ENCODE data around the gene THAP12. TPM values are rescaled to one million over a fixed set of nuclear protein-coding genes. Genes with fewer than 3 reads are reported as not detected.

THAP12 gene
- total RNA-seq, 4 donors from 2014 or later, result 35.4 to 59.9 (median 42.7) TPM

DNA sequence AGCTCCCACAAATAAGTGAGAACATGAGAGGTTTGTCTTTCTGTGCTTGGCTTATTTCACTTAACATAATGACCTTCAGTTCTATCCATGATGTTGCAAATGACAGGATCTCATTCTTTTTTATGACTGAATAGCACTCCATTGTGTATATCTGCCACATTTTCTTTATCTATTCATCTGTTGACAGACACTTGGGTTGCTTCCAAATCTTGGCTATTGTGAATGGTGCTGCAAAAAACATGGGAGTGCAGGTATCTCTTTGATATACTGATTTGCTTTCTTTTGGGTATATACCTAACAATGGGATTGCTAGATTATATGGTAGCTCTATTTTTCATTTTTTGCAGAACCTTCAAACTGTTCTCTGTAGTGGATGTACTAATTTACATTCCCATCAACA is 13.5 kb upstream of the THAP12 start:
- no peak for DNase-seq (ENCODE audit: low spot score)
- no peak for ATAC-seq (ENCODE audit: low FRiP score)
- TF ChIP-seq, protein P1, sequence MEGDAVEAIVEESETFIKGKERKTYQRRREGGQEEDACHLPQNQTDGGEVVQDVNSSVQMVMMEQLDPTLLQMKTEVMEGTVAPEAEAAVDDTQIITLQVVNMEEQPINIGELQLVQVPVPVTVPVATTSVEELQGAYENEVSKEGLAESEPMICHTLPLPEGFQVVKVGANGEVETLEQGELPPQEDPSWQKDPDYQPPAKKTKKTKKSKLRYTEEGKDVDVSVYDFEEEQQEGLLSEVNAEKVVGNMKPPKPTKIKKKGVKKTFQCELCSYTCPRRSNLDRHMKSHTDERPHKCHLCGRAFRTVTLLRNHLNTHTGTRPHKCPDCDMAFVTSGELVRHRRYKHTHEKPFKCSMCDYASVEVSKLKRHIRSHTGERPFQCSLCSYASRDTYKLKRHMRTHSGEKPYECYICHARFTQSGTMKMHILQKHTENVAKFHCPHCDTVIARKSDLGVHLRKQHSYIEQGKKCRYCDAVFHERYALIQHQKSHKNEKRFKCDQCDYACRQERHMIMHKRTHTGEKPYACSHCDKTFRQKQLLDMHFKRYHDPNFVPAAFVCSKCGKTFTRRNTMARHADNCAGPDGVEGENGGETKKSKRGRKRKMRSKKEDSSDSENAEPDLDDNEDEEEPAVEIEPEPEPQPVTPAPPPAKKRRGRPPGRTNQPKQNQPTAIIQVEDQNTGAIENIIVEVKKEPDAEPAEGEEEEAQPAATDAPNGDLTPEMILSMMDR (IDR thresholded peaks at IDR 0.05), result no peak

DNA sequence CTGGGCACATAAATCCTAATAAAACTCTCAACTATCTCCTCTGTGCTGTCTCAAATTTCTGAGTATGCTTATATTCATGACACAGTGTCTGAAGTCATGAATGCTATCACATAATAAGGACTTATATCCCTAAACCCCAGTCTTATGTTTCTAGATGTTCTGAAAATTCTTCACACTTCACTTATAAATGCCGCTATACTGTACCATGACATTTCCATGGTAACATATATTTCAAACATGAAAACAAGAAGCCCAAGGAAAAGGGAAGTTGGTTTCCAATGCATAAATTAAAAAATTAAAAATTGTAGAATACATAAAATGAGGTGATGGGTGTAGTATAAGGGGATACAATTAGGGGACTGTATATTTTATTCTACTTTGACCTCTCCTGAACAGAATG is 11.9 kb upstream of the THAP12 start:
- ATAC-seq (ENCODE audit: low FRiP score) (no peak), DNase-seq (ENCODE audit: low spot score) (no peak)
- TF ChIP-seq, protein P1 (IDR thresholded peaks at IDR 0.05), result no peak

GRCh38 chr11:76391811-76392475 is 11.0 kb upstream of the THAP12 start:
- TF ChIP-seq, protein P1 (IDR thresholded peaks at IDR 0.05), result no peak
- no peak for DNase-seq (ENCODE audit: low spot score)
- no peak for ATAC-seq (ENCODE audit: low FRiP score)

GRCh38 chr11:76391021-76391420 is 10.1 kb upstream of the THAP12 start:
- no peak for DNase-seq (ENCODE audit: low spot score)
- ATAC-seq (ENCODE audit: low FRiP score), result no peak
- TF ChIP-seq, protein P1 (IDR thresholded peaks at IDR 0.05), result no peak

GRCh38 chr11:76388408-76388807 is 7.5 kb upstream of the THAP12 start:
- ATAC-seq (ENCODE audit: low FRiP score) (no peak), DNase-seq (ENCODE audit: low spot score) (no peak)
- TF ChIP-seq, protein P1 (IDR thresholded peaks at IDR 0.05), result no peak

- DNase-seq (ENCODE audit: low spot score) (no peak), ATAC-seq (ENCODE audit: low FRiP score) (no peak)
- TF ChIP-seq, protein P1 (IDR thresholded peaks at IDR 0.05), result no peak
Measured at GRCh38 chr11:76385903-76386302, 5.0 kb upstream of the THAP12 start.

GRCh38 chr11:76382209-76382608 is 1.3 kb upstream of the THAP12 start:
- TF ChIP-seq, protein P1 (IDR thresholded peaks at IDR 0.05), result no peak
- ATAC-seq (ENCODE audit: low FRiP score) (no peak), DNase-seq (ENCODE audit: low spot score) (no peak)
